Neural cell (in vitro differentiated cells): ENCODE measurements around the gene ADAMTSL2. TPM values are rescaled to one million over a fixed set of nuclear protein-coding genes. Genes with fewer than 3 reads are reported as not detected.

ENCODE experiments used
- H2AFZ ChIP-seq: fragments of 200-600, 300-800 bp; sonication (generic), shearing (Covaris generic); 2 replicates; pipeline ENCODE4 v1.6.0; 2014; ENCODE audit warnings: low read depth, mild to moderate bottlenecking, antibody characterized with exemption, low read length, moderate library complexity
- H3F3A ChIP-seq: fragments of 200-600 bp; shearing (Covaris generic); 2 replicates; pipeline ENCODE4 v1.6.1; 2016; ENCODE audit warnings: mild to moderate bottlenecking, moderate library complexity, mixed read lengths, antibody characterized with exemption, low read length; ENCODE audit not compliant: insufficient read depth, poor library complexity, severe bottlenecking
- H3K27ac ChIP-seq: fragments of 200-600, 300-800 bp; sonication (generic), shearing (Covaris generic); 2 replicates; pipeline ENCODE4 v1.5.1; 2014; ENCODE audit warnings: mild to moderate bottlenecking, low read length, moderate library complexity
- H3K27me3 ChIP-seq: fragments of 300-800, 200-600 bp; sonication (generic), shearing (Covaris generic); 2 replicates; pipeline ENCODE4 v1.6.0; 2014; ENCODE audit warnings: mild to moderate bottlenecking, low read depth, low read length, moderate library complexity; ENCODE audit not compliant: insufficient read depth
- H3K36me3 ChIP-seq: fragments of 300-800, 200-600 bp; sonication (generic), shearing (Covaris generic); 2 replicates; pipeline ENCODE4 v1.5.1; 2014; ENCODE audit warnings: mild to moderate bottlenecking, antibody characterized with exemption, low read length, moderate library complexity; ENCODE audit not compliant: insufficient read depth
- H3K4me2 ChIP-seq: fragments of 300-800, 200-600 bp; sonication (generic), shearing (Covaris generic); 2 replicates; pipeline ENCODE4 v1.6.0; 2014; ENCODE audit warnings: mild to moderate bottlenecking, low read length
- H3K4me3 ChIP-seq: fragments of 300-800, 200-600 bp; sonication (generic), shearing (Covaris generic); 2 replicates; pipeline ENCODE4 v1.5.1; 2014; ENCODE audit warnings: mild to moderate bottlenecking, low read length, moderate library complexity
- H3K79me2 ChIP-seq: fragments of 200-600 bp; shearing (Covaris generic); replicated peaks from 2 replicates; pipeline ENCODE4 v1.6.0; 2014; ENCODE audit warnings: mild to moderate bottlenecking, low read length, moderate library complexity; ENCODE audit not compliant: insufficient read depth
- H3K9ac ChIP-seq: fragments of 300-800, 200-600 bp; sonication (generic), shearing (Covaris generic); 2 replicates; pipeline ENCODE4 v1.6.1; 2016; ENCODE audit warnings: mild to moderate bottlenecking, low read length, mixed read lengths
- H3K9me2 ChIP-seq: fragments of 200-600 bp; shearing (Covaris generic); 2 replicates; pipeline ENCODE4 v1.6.1; 2016; ENCODE audit warnings: mild to moderate bottlenecking, low read length, mixed read lengths; ENCODE audit not compliant: insufficient read depth
- H3K9me3 ChIP-seq: fragments of 200-600, 300-800 bp; sonication (generic), shearing (Covaris generic); 2 replicates; pipeline ENCODE4 v1.6.1; 2016; ENCODE audit warnings: mild to moderate bottlenecking, mixed run types, low read length, moderate library complexity, mixed read lengths
- H4K20me1 ChIP-seq: fragments of 200-600 bp; shearing (Covaris generic); 2 replicates; pipeline ENCODE4 v1.6.1; 2016; ENCODE audit warnings: mild to moderate bottlenecking, mixed run types; ENCODE audit not compliant: insufficient read depth
- EP300 ChIP-seq: fragments of 450-650 bp; conservative IDR thresholded peaks from 2 replicates; pipeline ENCODE4 v1.6.1; 2014; ENCODE audit warnings: antibody characterized with exemption, mild to moderate bottlenecking, moderate library complexity; ENCODE audit not compliant: poor library complexity, severe bottlenecking
- EZH2 ChIP-seq: fragments of 200-600, 300-800 bp; shearing (Covaris generic), sonication (generic); IDR thresholded peaks from 2 replicates; pipeline ENCODE4 v1.6.1; 2014; ENCODE audit warnings: antibody characterized with exemption, low read length, borderline replicate concordance, mild to moderate bottlenecking; ENCODE audit not compliant: insufficient read depth, poor library complexity, severe bottlenecking
- MXI1 ChIP-seq: fragments of 450-650 bp; conservative IDR thresholded peaks from 2 replicates; pipeline ENCODE4 v1.6.1; 2014; ENCODE audit warnings: antibody characterized with exemption, mild to moderate bottlenecking; ENCODE audit not compliant: poor library complexity, severe bottlenecking
- POLR2AphosphoS5 ChIP-seq: IDR thresholded peaks from 2 replicates; pipeline ENCODE4 v1.6.1; 2012
- RAD21 ChIP-seq: fragments of 450-650 bp; conservative IDR thresholded peaks from 2 replicates; pipeline ENCODE4 v1.6.1; 2014; ENCODE audit warnings: antibody characterized with exemption, mild to moderate bottlenecking, moderate library complexity
- SMC3 ChIP-seq: fragments of 450-650 bp; conservative IDR thresholded peaks from 2 replicates; pipeline ENCODE4 v1.6.1; 2014; ENCODE audit warnings: antibody characterized with exemption, mild to moderate bottlenecking, moderate library complexity; ENCODE audit not compliant: poor library complexity
- TAF1 ChIP-seq: IDR thresholded peaks from 2 replicates; pipeline ENCODE4 v1.6.1; 2012; ENCODE audit warnings: low read depth
- polyA plus RNA-seq: library from polyadenylated mRNA; depleted of rRNA; stranded (reverse); fragments of >200 nt; gene quantifications from 2 replicates; pipeline ENCODE4 v1.2.3, GENCODE V29; 2014
- TF ChIP-seq, protein P1 (sequence below): fragments of 450-650 bp; IDR thresholded peaks from 2 replicates; pipeline ENCODE4 v1.5.1; 2014; ENCODE audit warnings: antibody characterized with exemption, mild to moderate bottlenecking, moderate library complexity; ENCODE audit not compliant: poor library complexity, severe bottlenecking
- TF ChIP-seq, protein P2 (sequence below): IDR thresholded peaks from 2 replicates; pipeline ENCODE4 v1.6.1; 2012; ENCODE audit warnings: borderline replicate concordance

Gene ADAMTSL2
- polyA plus RNA-seq, 1 donor from 2014 or later: 0.85 TPM

DNA sequence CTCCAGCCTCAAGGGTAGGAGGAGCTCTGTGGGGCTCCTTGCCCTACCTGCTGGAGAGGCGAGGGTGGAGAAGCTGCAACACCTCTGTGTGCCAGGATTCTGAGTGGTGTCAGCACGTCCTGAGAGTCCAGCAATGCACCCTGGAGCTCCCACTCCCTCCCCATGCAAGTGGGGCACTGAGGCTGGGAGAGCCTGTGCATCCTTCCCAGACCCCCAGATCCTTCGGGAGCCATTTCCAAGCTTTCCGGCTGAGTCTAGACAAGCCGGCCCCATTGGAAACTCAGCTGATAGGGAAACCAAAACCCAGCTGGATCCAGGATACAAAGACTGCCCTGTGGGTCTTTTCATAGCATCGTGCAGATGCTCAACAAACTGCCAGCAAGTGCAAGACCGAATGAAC, 72.9 kb downstream of the ADAMTSL2 start:
- Histone ChIP-seq H3K9ac (no peak overlapping the region), H3K79me2 (no peaks in the 10 kb centered on the region), H3K36me3 (no peaks in the 10 kb centered on the region), H3K4me3 (no peak overlapping the region), H3K27me3 (peaks cover 45% of the 10 kb centered on the region), H3K27ac (no peak overlapping the region), H4K20me1 (no peaks in the 10 kb centered on the region), H3K9me3 (no peaks in the 10 kb centered on the region), H3K4me2 (no peak overlapping the region), H3K9me2 (no peaks in the 10 kb centered on the region), H2AFZ (no peak overlapping the region), H3F3A (no peaks in the 10 kb centered on the region)
- TF ChIP-seq EP300 (no peak), SMC3 (no peak), TAF1 (no peak), MXI1 (no peak), EZH2 (no peak), POLR2AphosphoS5 (no peak), RAD21 (no peak)
- TF ChIP-seq, protein P1, sequence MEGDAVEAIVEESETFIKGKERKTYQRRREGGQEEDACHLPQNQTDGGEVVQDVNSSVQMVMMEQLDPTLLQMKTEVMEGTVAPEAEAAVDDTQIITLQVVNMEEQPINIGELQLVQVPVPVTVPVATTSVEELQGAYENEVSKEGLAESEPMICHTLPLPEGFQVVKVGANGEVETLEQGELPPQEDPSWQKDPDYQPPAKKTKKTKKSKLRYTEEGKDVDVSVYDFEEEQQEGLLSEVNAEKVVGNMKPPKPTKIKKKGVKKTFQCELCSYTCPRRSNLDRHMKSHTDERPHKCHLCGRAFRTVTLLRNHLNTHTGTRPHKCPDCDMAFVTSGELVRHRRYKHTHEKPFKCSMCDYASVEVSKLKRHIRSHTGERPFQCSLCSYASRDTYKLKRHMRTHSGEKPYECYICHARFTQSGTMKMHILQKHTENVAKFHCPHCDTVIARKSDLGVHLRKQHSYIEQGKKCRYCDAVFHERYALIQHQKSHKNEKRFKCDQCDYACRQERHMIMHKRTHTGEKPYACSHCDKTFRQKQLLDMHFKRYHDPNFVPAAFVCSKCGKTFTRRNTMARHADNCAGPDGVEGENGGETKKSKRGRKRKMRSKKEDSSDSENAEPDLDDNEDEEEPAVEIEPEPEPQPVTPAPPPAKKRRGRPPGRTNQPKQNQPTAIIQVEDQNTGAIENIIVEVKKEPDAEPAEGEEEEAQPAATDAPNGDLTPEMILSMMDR: no peak
- TF ChIP-seq, protein P2, sequence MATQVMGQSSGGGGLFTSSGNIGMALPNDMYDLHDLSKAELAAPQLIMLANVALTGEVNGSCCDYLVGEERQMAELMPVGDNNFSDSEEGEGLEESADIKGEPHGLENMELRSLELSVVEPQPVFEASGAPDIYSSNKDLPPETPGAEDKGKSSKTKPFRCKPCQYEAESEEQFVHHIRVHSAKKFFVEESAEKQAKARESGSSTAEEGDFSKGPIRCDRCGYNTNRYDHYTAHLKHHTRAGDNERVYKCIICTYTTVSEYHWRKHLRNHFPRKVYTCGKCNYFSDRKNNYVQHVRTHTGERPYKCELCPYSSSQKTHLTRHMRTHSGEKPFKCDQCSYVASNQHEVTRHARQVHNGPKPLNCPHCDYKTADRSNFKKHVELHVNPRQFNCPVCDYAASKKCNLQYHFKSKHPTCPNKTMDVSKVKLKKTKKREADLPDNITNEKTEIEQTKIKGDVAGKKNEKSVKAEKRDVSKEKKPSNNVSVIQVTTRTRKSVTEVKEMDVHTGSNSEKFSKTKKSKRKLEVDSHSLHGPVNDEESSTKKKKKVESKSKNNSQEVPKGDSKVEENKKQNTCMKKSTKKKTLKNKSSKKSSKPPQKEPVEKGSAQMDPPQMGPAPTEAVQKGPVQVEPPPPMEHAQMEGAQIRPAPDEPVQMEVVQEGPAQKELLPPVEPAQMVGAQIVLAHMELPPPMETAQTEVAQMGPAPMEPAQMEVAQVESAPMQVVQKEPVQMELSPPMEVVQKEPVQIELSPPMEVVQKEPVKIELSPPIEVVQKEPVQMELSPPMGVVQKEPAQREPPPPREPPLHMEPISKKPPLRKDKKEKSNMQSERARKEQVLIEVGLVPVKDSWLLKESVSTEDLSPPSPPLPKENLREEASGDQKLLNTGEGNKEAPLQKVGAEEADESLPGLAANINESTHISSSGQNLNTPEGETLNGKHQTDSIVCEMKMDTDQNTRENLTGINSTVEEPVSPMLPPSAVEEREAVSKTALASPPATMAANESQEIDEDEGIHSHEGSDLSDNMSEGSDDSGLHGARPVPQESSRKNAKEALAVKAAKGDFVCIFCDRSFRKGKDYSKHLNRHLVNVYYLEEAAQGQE: no peak

DNA sequence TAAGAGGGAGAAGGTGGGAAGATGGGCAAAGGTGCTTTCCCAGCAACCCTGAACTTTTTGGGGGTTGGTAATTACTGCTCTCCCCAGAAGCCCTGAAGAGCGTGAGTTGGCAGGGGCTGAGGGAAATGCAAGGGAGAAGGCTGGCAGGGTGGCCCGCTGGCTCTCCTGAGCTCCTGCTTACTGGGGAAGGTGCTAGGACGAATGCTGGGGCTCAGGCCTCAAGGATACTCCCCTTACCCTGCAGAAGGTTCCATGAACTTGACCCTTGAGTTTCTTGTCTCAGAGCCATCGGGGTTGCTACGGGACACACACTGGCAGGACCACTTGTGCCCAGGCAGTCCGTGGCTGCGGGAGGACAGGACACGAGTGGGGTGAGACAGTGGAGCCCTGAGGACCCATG, 73.5 kb downstream of the ADAMTSL2 start:
- Histone ChIP-seq H3K4me2 (no peak overlapping the region), H3K9ac (no peak overlapping the region), H3K9me2 (no peaks in the 10 kb centered on the region), H3K36me3 (no peaks in the 10 kb centered on the region), H3K27me3 (peaks cover 45% of the 10 kb centered on the region), H2AFZ (no peak overlapping the region), H3K27ac (no peak overlapping the region), H3K4me3 (no peak overlapping the region), H4K20me1 (no peaks in the 10 kb centered on the region), H3K9me3 (no peaks in the 10 kb centered on the region), H3K79me2 (no peaks in the 10 kb centered on the region), H3F3A (no peaks in the 10 kb centered on the region)
- TF ChIP-seq TAF1 (no peak), RAD21 (no peak), SMC3 (no peak), EZH2 (no peak), MXI1 (no peak), EP300 (no peak), POLR2AphosphoS5 (no peak)
- TF ChIP-seq, protein P2: no peak
- TF ChIP-seq, protein P1: no peak
